Stimulated activated CD4-positive, alpha-beta T cell treated with anti-CD3 and anti-CD28 coated beads, Interleukin-2, amount 100 ng/mL, for 4 hours (primary cell): ENCODE data around the gene CNTN4.

Experiments
- DNase-seq: peaks from one replicate; pipeline ENCODE4 v3.0.0-alpha.2; 2020; ENCODE audit warnings: low read depth

The CNTN4 gene

GRCh38 chr3:2686816-2687502 lies 588.3 kb downstream of the CNTN4 start:
- DNase-seq, result no peak

- DNase-seq, result no peak
Measured at GRCh38 chr3:2697589-2697988, 598.9 kb downstream of the CNTN4 start.

- DNase-seq, result no peak
Measured at GRCh38 chr3:2701471-2701870, 602.8 kb downstream of the CNTN4 start.

DNA sequence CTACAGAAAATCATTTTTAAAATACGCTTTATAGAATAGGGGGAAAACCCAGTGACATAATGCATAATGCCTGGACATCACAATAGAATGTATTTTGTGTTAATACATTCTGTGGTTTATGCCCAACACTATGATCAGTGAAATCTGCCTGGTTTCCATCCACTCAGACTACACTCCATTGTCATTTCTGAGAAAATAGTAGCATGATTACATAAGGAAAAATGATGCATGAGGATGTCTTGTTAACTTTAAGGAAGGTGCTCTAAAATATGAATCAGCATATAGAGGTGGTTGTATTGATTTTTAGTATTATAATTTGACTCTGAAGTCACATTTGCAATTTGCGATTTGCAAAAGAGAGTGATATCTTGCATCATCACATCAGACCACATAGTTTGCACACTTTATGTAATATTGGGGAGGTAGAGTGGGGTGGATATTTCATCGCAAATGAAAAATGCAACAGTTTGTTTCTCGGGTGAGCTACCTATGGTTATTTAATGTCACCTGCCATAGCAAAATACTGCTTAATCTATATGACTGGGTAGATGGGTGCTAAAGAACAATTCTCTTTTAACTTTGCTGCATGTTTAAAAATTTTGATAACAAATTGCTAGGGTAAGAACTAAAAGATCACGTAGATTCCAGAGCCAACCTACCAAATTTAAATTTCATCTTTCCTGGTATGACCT lies 607.6 kb downstream of the CNTN4 start:
- no peak for DNase-seq

DNA sequence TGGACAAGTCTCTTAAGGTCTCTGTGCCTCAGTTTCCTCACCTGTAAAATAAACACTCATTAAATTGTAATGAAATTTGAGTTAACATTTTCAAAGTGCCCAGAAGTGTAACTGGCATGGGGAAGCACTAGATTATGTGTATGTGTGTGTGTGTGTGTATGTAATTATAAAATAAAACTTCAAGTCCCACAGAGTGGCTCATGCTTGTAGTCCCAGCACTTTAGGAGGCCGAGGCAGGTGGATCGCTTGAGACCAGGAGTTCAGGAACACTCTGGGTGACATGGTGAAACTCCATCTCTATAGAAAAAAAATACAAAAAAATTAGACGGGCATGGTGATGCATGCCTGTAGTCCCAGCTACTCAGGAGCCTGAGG lies 608.2 kb downstream of the CNTN4 start:
- DNase-seq, result no peak

GRCh38 chr3:2711081-2711480 lies 612.4 kb downstream of the CNTN4 start:
- DNase-seq, result no peak

- no peak for DNase-seq
Measured at GRCh38 chr3:2713923-2714322, 615.3 kb downstream of the CNTN4 start.

- no peak for DNase-seq
Measured at GRCh38 chr3:2714834-2715233, 616.2 kb downstream of the CNTN4 start.

- DNase-seq, result no peak
Measured at GRCh38 chr3:2727101-2727500, 628.4 kb downstream of the CNTN4 start.

DNA sequence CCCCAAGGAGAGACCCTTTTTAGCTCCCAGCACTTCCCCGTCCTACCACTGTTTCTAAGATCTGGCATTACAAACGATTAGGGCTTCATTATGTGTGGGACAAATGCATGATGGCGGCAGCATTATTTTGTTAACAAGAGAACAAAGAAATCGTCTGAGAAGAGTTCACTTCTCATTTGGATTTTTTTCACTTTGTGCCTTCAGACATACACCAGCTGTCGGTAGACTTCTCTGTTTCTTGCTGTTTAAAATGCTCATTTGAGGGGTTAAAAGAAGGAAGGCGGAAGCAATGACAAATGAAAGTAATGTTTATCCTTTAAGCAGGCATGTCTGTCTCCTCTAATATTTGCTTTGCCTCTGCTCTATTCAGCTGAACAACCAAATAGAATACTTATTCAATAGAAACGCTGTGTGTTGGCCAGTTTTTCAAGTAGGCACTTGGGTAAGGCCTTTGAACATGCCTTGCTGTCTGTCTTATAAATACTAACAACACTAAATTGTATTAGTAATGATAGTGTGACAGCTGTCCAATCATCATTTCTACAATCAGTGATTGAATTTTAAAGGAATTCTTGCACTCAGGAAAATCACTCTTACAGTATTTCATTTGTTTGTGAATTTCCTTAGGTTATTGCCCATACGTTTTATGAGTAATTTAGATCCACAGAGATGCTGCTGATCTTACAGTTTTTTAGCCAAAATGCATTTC lies 629.1 kb downstream of the CNTN4 start:
- DNase-seq, result no peak

- DNase-seq, result no peak
Measured at GRCh38 chr3:2731843-2732242, 633.2 kb downstream of the CNTN4 start.

- no peak for DNase-seq
Measured at GRCh38 chr3:2735392-2735894, 636.8 kb downstream of the CNTN4 start.

DNA sequence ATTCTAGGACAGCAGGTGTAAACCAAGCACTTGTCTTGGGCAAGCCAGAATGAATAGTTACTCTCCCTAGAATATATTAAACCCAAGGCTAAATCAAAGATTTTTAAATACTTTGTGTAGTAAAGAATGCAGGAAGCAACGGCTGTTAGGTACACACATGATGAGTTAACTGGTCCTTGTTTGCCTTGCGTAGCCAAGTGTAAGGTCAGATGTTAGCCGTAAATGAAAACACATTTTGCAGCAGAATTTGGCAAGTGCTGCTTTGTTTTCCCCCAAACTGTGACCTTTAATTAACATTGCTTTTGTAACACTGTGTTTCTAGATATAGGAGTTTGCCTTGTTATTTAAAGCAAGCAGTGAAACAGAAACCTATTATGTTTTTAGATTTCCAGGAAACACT lies 642.9 kb downstream of the CNTN4 start:
- DNase-seq, result no peak

GRCh38 chr3:2765002-2765579 lies 666.4 kb downstream of the CNTN4 start:
- no peak for DNase-seq

GRCh38 chr3:2770451-2770850 lies 671.8 kb downstream of the CNTN4 start:
- DNase-seq, result no peak

DNA sequence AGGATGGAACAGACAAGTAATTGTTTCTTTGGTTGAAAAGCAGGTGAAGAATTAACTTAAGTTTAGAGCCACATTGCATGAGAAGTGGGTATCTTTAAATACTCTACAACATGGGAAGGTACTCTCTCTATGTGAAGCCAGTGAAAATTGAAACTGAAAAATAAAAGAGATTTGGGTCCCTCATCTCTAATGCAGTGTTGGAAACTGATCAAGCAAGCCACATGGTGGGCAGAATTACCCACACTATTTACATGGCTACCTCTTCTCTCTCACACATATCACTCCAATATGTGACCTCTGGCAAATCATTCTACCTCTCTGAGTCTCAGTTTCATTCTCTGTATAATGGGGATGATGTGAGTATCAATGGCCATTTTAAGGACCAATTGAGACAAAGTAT lies 672.5 kb downstream of the CNTN4 start:
- no peak for DNase-seq

DNA sequence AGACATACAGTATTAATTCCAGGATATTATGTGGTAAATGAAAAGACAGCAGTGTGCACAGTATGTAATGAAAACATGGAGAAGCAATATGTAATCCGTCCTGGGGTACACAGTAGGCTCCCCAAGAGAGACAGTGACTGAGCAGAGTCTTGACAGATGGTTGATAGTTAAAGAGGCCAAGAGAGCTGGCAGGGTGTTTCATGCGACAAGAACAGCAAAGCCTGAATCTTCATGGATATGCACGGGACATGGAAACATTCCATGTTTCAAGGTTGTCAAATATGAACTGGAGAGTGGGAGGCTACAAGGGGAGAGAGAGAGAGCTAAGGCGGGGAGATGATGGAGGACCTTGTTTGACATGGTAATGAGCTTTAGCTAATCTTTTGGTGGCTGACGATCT lies 673.1 kb downstream of the CNTN4 start:
- no peak for DNase-seq

DNA sequence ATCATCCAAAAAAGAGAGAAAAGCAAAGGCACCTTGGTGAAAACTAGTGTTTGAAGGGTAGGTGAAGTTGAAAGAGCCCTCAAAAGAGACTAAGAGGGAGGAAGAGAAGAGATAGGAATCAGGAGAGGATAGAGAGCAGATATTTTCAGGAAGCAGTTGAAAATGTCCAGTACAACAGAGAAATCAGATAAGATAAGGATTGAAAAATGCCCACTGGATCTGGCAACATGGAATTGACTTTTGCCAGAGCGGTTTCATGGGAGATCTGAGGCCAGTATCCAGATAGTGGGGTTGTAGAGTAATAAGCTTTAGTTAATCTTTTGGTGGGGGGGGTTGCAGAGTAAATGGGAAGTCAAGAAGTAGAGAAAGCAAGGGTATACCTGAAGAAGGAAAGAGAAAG lies 674.1 kb downstream of the CNTN4 start:
- DNase-seq, result no peak

DNA sequence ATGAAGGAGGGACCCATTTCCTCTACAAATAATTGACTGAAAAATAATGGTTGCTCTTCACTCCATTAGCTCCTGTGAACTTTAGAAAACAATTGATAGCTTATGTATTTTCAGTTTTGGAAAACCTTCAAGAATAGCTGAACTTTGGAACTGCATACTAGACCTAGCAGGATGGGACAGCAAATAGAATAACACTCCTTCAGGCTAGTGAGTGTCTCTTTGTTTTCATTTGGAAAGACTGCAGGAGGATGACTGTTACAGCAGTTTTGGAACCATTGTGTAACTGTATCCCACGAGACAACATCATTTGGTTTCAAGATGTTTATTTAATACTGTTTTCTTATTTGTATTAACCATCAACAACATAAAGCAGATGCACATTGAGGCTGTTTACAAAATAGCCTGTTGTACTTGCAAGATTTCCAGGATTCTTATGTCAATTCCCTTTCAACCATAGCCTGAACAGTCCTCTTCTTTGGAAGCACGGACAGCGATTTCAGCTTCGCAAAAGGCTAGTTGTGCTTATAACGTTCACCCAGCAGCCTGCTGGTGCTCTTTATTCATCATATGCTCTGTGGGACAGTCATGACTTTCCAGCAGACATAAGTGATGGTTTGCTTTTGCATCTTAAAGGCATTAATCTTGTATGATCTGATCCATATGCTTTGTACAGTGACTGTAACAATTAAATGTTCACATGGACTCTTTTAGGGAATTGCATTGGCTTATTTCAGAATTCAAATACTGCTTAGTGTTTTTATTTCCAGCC lies 676.0 kb downstream of the CNTN4 start:
- no peak for DNase-seq

- no peak for DNase-seq
Measured at GRCh38 chr3:2783261-2783660, 684.6 kb downstream of the CNTN4 start.

- DNase-seq, result no peak
Measured at GRCh38 chr3:2784627-2785026, 686.0 kb downstream of the CNTN4 start.

DNA sequence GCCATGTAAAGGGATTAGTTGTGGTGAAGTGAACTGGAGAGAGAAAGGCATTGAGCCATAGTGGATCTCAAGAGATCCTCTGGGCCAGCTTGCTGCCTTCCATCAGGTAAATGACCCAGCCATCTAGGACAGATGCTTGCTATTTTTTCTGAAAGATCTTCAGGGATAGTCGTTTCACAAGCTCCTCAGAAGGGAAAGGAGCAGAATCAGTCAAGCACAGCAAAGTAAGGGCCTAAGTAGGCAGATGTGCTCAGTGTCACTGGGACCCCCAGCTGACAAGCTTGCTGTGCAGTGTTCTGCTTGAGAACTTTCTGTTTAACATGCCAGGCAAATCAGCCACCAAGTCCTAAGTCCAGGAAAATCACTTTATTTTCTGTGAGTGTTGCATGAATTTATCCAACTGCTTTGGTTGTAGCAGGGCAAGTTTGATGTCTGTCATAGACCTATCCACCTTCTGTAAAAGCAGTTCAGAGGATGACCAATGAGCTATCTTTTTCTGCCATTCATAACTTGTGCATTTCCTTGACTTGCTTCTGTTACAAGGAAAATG lies 691.7 kb downstream of the CNTN4 start:
- no peak for DNase-seq
